ENCODE measurements around the gene CCDC154.

GRCh38 chr16:1439058-1439698 lies 5.2 kb downstream of the CCDC154 start:
- TF ChIP-seq CTCF (conservative IDR thresholded peaks at IDR 0.05; ENCODE audit: low read length), result no peak
- TF ChIP-seq EZH2phosphoT487 (IDR thresholded peaks at IDR 0.05; ENCODE audit: borderline replicate concordance), result no peak

Data from Loucy (cell line).